Psoas muscle (tissue), 8 donors: Measurements from ENCODE around the gene GJC1. TPM values are rescaled to one million over a fixed set of nuclear protein-coding genes. Genes with fewer than 3 reads are reported as not detected.

Source experiments
- ATAC-seq, 4 donors: fragments of 200-7000 bp; cut with Tn5 transposase; one replicate each; pipeline ENCODE4 v1.9.1; 2020; ENCODE audit warnings: moderate library complexity in 3 of 4, mild to moderate bottlenecking in 2 of 4
- DNase-seq, 2 donors: peaks; one replicate each; pipeline ENCODE4 v3.0.0-alpha.2; 2020
- H3K27ac ChIP-seq: fragments of 200-600 bp; one replicate; pipeline ENCODE4 v1.8.0; 2022
- H3K27me3 ChIP-seq, 3 donors: fragments of 200-600 bp in 1 of 3; one replicate each; pipeline versions ENCODE4 v1.6.1 to v1.8.0; 2013 to 2022; ENCODE audit warnings: low read length in 2 of 3, mild to moderate bottlenecking in 2 of 3, moderate library complexity in 1 of 3; ENCODE audit not compliant: insufficient read depth in 3 of 3
- H3K36me3 ChIP-seq, 2 donors: fragments of 200-600 bp in 1 of 2; one replicate each; pipeline versions ENCODE4 v1.6.1 to v1.8.0; 2013 to 2022; ENCODE audit warnings: low read depth in 1 of 2, mild to moderate bottlenecking in 1 of 2, moderate library complexity in 1 of 2; ENCODE audit not compliant: insufficient read depth in 1 of 2
- H3K4me1 ChIP-seq: fragments of 200-600 bp; one replicate; pipeline ENCODE4 v1.8.0; 2022
- H3K4me3 ChIP-seq: fragments of 200-600 bp; one replicate; pipeline ENCODE4 v1.8.0; 2022; ENCODE audit warnings: mild to moderate bottlenecking
- H3K9me3 ChIP-seq: fragments of 200-600 bp; one replicate; pipeline ENCODE4 v1.8.0; 2022
- WGBS, 3 donors: extraction: QIAGEN DNeasy Blood & Tissue Kit; methylation state at CpG; one replicate each; pipeline versions ENCODE4 v1.1.6 to v1.1.7; 2013; 5-methylcytosine and 5-hydroxymethylcytosine counted together
- intact Hi-C, 2 donors: fragments of 100-400 bp; cut with DNase I; formaldehyde crosslinking; loops; one replicate each; pipeline versions ENCODE4 v1.11.0 to v1.14.2; 2022
- polyA plus RNA-seq, 3 donors: library from polyadenylated mRNA; stranded (reverse); fragments of 200-250 nt; gene quantifications; one replicate each; pipeline ENCODE4 v1.2.3, GENCODE V29; 2013
- total RNA-seq, 4 donors: library from RNA; stranded (reverse); fragmentation: NEBNext Ultra II Directional in 2 of 4; extraction: Animal tissue kit (Norgen Biotek cat#: 25700) in 2 of 4; gene quantifications; one replicate each; pipeline versions ENCODE4 v1.2.1 to v1.2.4, GENCODE V29; 2021 to 2023
- TF ChIP-seq, protein P1 (sequence below): fragments of 200-600 bp; IDR thresholded peaks from one replicate; pipeline ENCODE4 v1.8.0; 2022; ENCODE audit warnings: antibody characterized with exemption
- donor health status: healthy with polysubstance abuse.
- donor health status: DM: no; HTN: no; CAD: no; lungs with moderate emphysema.
- donor health status: Bipolar disorder and iron deficiency.
- donor health status: healthy.
- donor health status: DM: yes; HTN: yes; CAD: no.
- donor health status: DM: no; HTN: no; CAD: no.
- donor health status: DM: no; HTN: no; CAD: no.
- donor health status: DM: yes; HTN: yes; CAD: no.

GJC1 gene
- total and polyA plus RNA-seq, 7 donors: 2.2 to 7.9 (median 4.7) TPM

DNA sequence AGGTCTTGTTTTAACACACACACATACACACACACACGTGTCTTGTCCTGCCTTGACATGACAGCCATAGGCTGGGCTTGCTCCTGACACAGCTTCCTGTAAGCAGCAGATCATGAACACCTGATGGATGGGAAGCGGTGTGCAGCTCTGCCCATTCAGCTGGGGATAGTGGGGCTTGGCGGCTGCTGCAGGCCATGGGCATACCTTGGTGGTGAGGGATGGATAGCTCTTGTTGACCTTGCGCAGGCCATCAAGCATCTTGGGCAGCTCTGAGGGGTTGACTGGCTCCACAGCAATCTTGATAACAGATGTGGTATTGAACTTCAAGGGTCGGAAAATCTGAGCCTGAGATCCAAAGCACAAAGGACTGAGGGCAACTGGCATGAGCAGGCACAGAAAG lies 29.6 kb upstream of the GJC1 start:
- intact Hi-C loops: loop anchor here in 1 of 2 donors (10.0 kb wide), 1 partner anchor 315 kb away; no protein-coding TSS in a partner anchor
- Histone ChIP-seq H3K36me3 (peaks cover 21 to 100% of the 10 kb centered on the region in 2 donors), H3K9me3 (no peaks in the 10 kb centered on the region), H3K27ac (no peak overlapping the region), H3K4me3 (no peak overlapping the region), H3K4me1 (no peaks in the 10 kb centered on the region), H3K27me3 (no peaks in the 10 kb centered on the region)
- no peak for ATAC-seq
- WGBS, 3 donors: 79 to 94% (median 93%) methylated on average over 5 of the region's 5 CpGs
- DNase-seq: no peak
- TF ChIP-seq, protein P1, sequence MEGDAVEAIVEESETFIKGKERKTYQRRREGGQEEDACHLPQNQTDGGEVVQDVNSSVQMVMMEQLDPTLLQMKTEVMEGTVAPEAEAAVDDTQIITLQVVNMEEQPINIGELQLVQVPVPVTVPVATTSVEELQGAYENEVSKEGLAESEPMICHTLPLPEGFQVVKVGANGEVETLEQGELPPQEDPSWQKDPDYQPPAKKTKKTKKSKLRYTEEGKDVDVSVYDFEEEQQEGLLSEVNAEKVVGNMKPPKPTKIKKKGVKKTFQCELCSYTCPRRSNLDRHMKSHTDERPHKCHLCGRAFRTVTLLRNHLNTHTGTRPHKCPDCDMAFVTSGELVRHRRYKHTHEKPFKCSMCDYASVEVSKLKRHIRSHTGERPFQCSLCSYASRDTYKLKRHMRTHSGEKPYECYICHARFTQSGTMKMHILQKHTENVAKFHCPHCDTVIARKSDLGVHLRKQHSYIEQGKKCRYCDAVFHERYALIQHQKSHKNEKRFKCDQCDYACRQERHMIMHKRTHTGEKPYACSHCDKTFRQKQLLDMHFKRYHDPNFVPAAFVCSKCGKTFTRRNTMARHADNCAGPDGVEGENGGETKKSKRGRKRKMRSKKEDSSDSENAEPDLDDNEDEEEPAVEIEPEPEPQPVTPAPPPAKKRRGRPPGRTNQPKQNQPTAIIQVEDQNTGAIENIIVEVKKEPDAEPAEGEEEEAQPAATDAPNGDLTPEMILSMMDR: no peak

DNA sequence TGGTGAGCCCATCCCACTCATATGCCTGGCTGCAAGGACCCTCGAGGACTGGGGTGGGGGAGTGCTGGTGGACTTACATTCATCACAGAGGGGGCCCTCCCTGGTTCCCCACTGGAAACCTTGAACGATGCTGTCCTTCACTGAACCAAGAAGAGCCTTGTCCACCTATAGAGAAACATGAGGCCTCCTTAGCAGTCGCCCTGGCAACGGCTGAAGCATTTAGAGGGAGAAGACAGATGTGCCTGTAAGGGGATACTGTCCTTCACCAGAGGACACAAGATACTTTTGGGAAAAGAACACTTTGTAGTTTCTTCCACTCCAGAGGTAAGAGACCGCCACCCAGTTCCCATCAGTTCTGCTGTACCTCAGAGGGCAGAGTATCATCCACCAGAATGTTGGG lies 24.1 kb upstream of the GJC1 start:
- H3K27ac ChIP-seq: no peak overlapping the region
- H3K27me3 ChIP-seq: no peaks in the 10 kb centered on the region
- H3K4me3 ChIP-seq: no peak overlapping the region
- H3K4me1 ChIP-seq: no peaks in the 10 kb centered on the region
- intact Hi-C loops: loop anchor here in 1 of 2 donors (10.0 kb wide), 1 partner anchor 309 kb away; no protein-coding TSS in a partner anchor
- TF ChIP-seq, protein P1: no peak
- DNase-seq (no peak), ATAC-seq (no peak)
- peaks cover 14 to 96% of the 10 kb centered on the region in 2 donors for H3K36me3 ChIP-seq
- no peaks in the 10 kb centered on the region for H3K9me3 ChIP-seq
- 81 to 90% (median 88%) methylated on average over 5 of the region's 5 CpGs for WGBS, 3 donors

GRCh38 chr17:44850612-44851011 lies 20.5 kb upstream of the GJC1 start:
- Histone ChIP-seq H3K27me3 (no peaks in the 10 kb centered on the region), H3K4me3 (no peak overlapping the region), H3K9me3 (no peaks in the 10 kb centered on the region), H3K27ac (peak overlapping the region; percentile 24), H3K36me3 (peaks cover 6 to 60% of the 10 kb centered on the region in 2 donors), H3K4me1 (no peaks in the 10 kb centered on the region)
- TF ChIP-seq, protein P1: no peak
- intact Hi-C loops: loop anchor here in 1 of 2 donors (10.0 kb wide), 1 partner anchor 306 kb away; no protein-coding TSS in a partner anchor
- DNase-seq (peak in 1 of 2 donors; percentile 24), ATAC-seq (peak in 1 of 4 donors; percentile 41)
- 68 to 79% (median 72%) methylated on average over 5 of the region's 5 CpGs for WGBS, 3 donors

- Histone ChIP-seq H3K4me1 (no peaks in the 10 kb centered on the region), H3K9me3 (no peaks in the 10 kb centered on the region), H3K4me3 (no peak overlapping the region), H3K27ac (peak overlapping the region; percentile 24), H3K27me3 (no peaks in the 10 kb centered on the region), H3K36me3 (peaks cover 6 to 55% of the 10 kb centered on the region in 2 donors)
- no peak for ATAC-seq
- intact Hi-C loops: loop anchor here in 1 of 2 donors (10.0 kb wide), 1 partner anchor 305 kb away; no protein-coding TSS in a partner anchor
- WGBS, 3 donors: 73 to 89% (median 85%) methylated on average over 7 of the region's 7 CpGs
- TF ChIP-seq, protein P1: no peak
- no peak for DNase-seq
These were observed 19.9 kb upstream of the GJC1 start for GRCh38 chr17:44850025-44850424.
